H1 (cell line): ENCODE data around the gene PLXNA4. TPM values are rescaled to one million over a fixed set of nuclear protein-coding genes. Genes with fewer than 3 reads are reported as not detected.
A peak's percentile ranks its signal among the peaks of the same experiment; 100 is the strongest.

Experiments used
- CTCF ChIA-PET: fragments of 300-600 bp; sonication (Branson Sonifier 250); formaldehyde crosslinking; loops from one replicate; lab custom pipeline; 2021; ENCODE audit not compliant: partially characterized antibody; lab: Charles Lee
- POLR2A ChIA-PET: fragments of 300-600 bp; sonication (Branson Sonifier 250); formaldehyde crosslinking; loops from one replicate; lab custom pipeline; 2021; ENCODE audit warnings: inconsistent platforms; ENCODE audit not compliant: partially characterized antibody; lab: Charles Lee
- DNase-seq, 2 experiments: peaks; one replicate each; pipeline versions ENCODE4 v3.0.0 to v3.0.0-alpha.2; 2010 to 2022; ENCODE audit warnings: low spot score in 2 of 2, low read depth in 1 of 2, mixed read lengths in 1 of 2
- FAIRE-seq: peaks from 2 replicates; lab custom pipeline; 2011; peaks lifted over from hg19 to GRCh38; lab: Jason Lieb, UNC
- H2AFZ ChIP-seq: 2 replicates; pipeline ENCODE4 v1.8.1; 2012; ENCODE audit warnings: low read length, inconsistent platforms
- H2AK5ac ChIP-seq: 2 replicates; pipeline ENCODE4 v1.6.1; 2013; ENCODE audit warnings: low read depth, low read length
- H2BK120ac ChIP-seq: replicated peaks from 2 replicates; pipeline ENCODE3; 2013; ENCODE audit warnings: low read depth, low read length, inconsistent platforms
- H2BK12ac ChIP-seq: 2 replicates; pipeline ENCODE4 v1.6.1; 2013; ENCODE audit warnings: low read depth, low read length
- H2BK15ac ChIP-seq: 2 replicates; pipeline ENCODE4 v1.6.1; 2013; ENCODE audit warnings: low read length
- H2BK20ac ChIP-seq: 2 replicates; pipeline ENCODE4 v1.6.1; 2013; ENCODE audit warnings: low read length
- H2BK5ac ChIP-seq: 2 replicates; pipeline ENCODE4 v1.6.1; 2013; ENCODE audit warnings: low read depth, low read length
- H3K14ac ChIP-seq: 2 replicates; pipeline ENCODE4 v1.6.1; 2013; ENCODE audit warnings: inconsistent platforms; ENCODE audit not compliant: insufficient read length
- H3K18ac ChIP-seq: 2 replicates; pipeline ENCODE4 v1.6.1; 2013; ENCODE audit warnings: low read length; ENCODE audit errors: extremely low read depth
- H3K23ac ChIP-seq: 2 replicates; pipeline ENCODE4 v1.6.1; 2013; ENCODE audit warnings: inconsistent platforms; ENCODE audit not compliant: insufficient read length
- H3K23me2 ChIP-seq: 2 replicates; pipeline ENCODE4 v1.6.1; 2013; ENCODE audit warnings: low read depth, low read length
- H3K27ac ChIP-seq: 2 replicates; pipeline ENCODE4 v1.6.1; 2011; ENCODE audit warnings: low read depth, low read length, inconsistent platforms
- H3K27me3 ChIP-seq, 4 experiments: replicated peaks in 1 of 4; 1 replicate in 1 of 4; 2 replicates in 3 of 4; pipeline versions ENCODE4 v1.6.1 to v1.8.1; 2011 to 2013; ENCODE audit warnings: low read length in 3 of 4, mild to moderate bottlenecking in 3 of 4, inconsistent platforms in 2 of 4, mixed read lengths in 2 of 4, moderate library complexity in 1 of 4; ENCODE audit not compliant: control insufficient read depth in 3 of 4, insufficient read depth in 3 of 4; ENCODE audit errors: extremely low read depth in 1 of 4
- H3K36me3 ChIP-seq, 4 experiments: 2 replicates each; pipeline versions ENCODE4 v1.6.1 to v1.8.1; 2011 to 2013; ENCODE audit warnings: mild to moderate bottlenecking in 4 of 4, low read length in 3 of 4, moderate library complexity in 2 of 4, control low read depth in 1 of 4, inconsistent platforms in 1 of 4; ENCODE audit not compliant: insufficient read depth in 4 of 4, control insufficient read depth in 2 of 4
- H3K4ac ChIP-seq: replicated peaks from 2 replicates; pipeline ENCODE3; 2013; ENCODE audit warnings: low read length, low read depth, mixed read lengths, inconsistent platforms; ENCODE audit not compliant: insufficient read length
- H3K4me1 ChIP-seq, 4 experiments: replicated peaks in 1 of 4; 1 replicate in 1 of 4; 2 replicates in 3 of 4; pipeline versions ENCODE4 v1.6.1 to v1.8.1; 2011 to 2013; ENCODE audit warnings: low read length in 3 of 4, inconsistent platforms in 2 of 4, mixed read lengths in 1 of 4; ENCODE audit not compliant: insufficient read depth in 4 of 4, control insufficient read depth in 3 of 4
- H3K4me2 ChIP-seq, 2 experiments: 2 replicates each; pipeline versions ENCODE4 v1.6.1 to v1.8.1; 2011 to 2013; ENCODE audit warnings: low read depth in 2 of 2, low read length in 2 of 2, control low read depth in 1 of 2, inconsistent platforms in 1 of 2, mild to moderate bottlenecking in 1 of 2; ENCODE audit not compliant: insufficient read depth in 1 of 2
- H3K4me3 ChIP-seq, 4 experiments: fragments of 200-600, 300-600 bp in 1 of 4; sonication (generic), shearing (Covaris generic), sonication (Bioruptor Twin) in 1 of 4; 2 replicates each; pipeline versions ENCODE4 v1.5.1 to v1.8.1; 2011 to 2016; ENCODE audit warnings: low read length in 4 of 4, low read depth in 3 of 4, control low read depth in 2 of 4, inconsistent platforms in 2 of 4, mild to moderate bottlenecking in 2 of 4, mixed read lengths in 1 of 4, moderate library complexity in 1 of 4; ENCODE audit not compliant: insufficient read depth in 2 of 4; ENCODE audit errors: extremely low read depth in 1 of 4
- H3K56ac ChIP-seq: replicated peaks from 2 replicates; pipeline ENCODE3; 2013; ENCODE audit warnings: low read depth, mild to moderate bottlenecking, mixed read lengths, low read length, inconsistent platforms; ENCODE audit not compliant: insufficient read length
- H3K79me1 ChIP-seq: 2 replicates; pipeline ENCODE4 v1.6.1; 2013; ENCODE audit warnings: low read depth, low read length, control low read depth
- H3K79me2 ChIP-seq, 2 experiments: 2 replicates each; pipeline versions ENCODE4 v1.6.1 to v1.8.1; 2012 to 2013; ENCODE audit warnings: low read length in 2 of 2, mild to moderate bottlenecking in 2 of 2, inconsistent platforms in 1 of 2; ENCODE audit not compliant: insufficient read depth in 2 of 2, control insufficient read depth in 1 of 2
- H3K9ac ChIP-seq, 4 experiments: replicated peaks in 1 of 4; 1 replicate in 1 of 4; 2 replicates in 3 of 4; pipeline versions ENCODE4 v1.6.1 to v1.8.1; 2011 to 2013; ENCODE audit warnings: low read depth in 3 of 4, low read length in 3 of 4, control low read depth in 2 of 4, mild to moderate bottlenecking in 2 of 4, moderate library complexity in 2 of 4, inconsistent platforms in 1 of 4; ENCODE audit errors: extremely low read depth in 1 of 4
- H3K9me3 ChIP-seq, 2 experiments: 2 replicates each; pipeline versions ENCODE4 v1.6.1 to v1.8.1; 2012 to 2013; ENCODE audit warnings: mild to moderate bottlenecking in 2 of 2, moderate library complexity in 2 of 2, control low read depth in 1 of 2, inconsistent platforms in 1 of 2, low read depth in 1 of 2, low read length in 1 of 2, mixed read lengths in 1 of 2; ENCODE audit not compliant: insufficient read depth in 2 of 2
- H4K20me1 ChIP-seq, 2 experiments: replicated peaks in 1 of 2; 2 replicates each; pipeline versions ENCODE3 to v1.8.1; 2011 to 2013; ENCODE audit warnings: inconsistent platforms in 2 of 2, low read length in 2 of 2, mild to moderate bottlenecking in 1 of 2; ENCODE audit not compliant: insufficient read depth in 2 of 2, control insufficient read depth in 1 of 2
- H4K5ac ChIP-seq: 2 replicates; pipeline ENCODE4 v1.6.1; 2013; ENCODE audit warnings: low read length, low read depth, mixed read lengths, inconsistent platforms; ENCODE audit not compliant: insufficient read length
- H4K8ac ChIP-seq: 2 replicates; pipeline ENCODE4 v1.8.0; 2013; ENCODE audit warnings: mild to moderate bottlenecking, moderate library complexity, low read length, inconsistent platforms; ENCODE audit not compliant: insufficient read depth; ENCODE audit errors: extremely low read depth
- H4K91ac ChIP-seq: replicated peaks from 2 replicates; pipeline ENCODE3; 2013; ENCODE audit warnings: low read length, mixed read lengths, inconsistent platforms; ENCODE audit not compliant: insufficient read length
- ASH2L ChIP-seq: fragments of 200-600, 300-600 bp; sonication (generic); IDR thresholded peaks from one replicate; pipeline ENCODE4 v1.7.1; 2017; ENCODE audit warnings: low read length
- ATF2 ChIP-seq: IDR thresholded peaks from 2 replicates; pipeline ENCODE4 v1.6.1; 2012; ENCODE audit warnings: low read length, inconsistent platforms
- ATF3 ChIP-seq: IDR thresholded peaks from 2 replicates; pipeline ENCODE4 v1.6.1; 2011; ENCODE audit warnings: low read depth, mild to moderate bottlenecking, low read length; ENCODE audit not compliant: insufficient read depth
- BRCA1 ChIP-seq: IDR thresholded peaks from 2 replicates; pipeline ENCODE4 v1.6.1; 2012; ENCODE audit warnings: low read depth, low read length, improper control_type of control experiment
- CEBPB ChIP-seq: IDR thresholded peaks from 2 replicates; pipeline ENCODE4 v1.6.1; 2012; ENCODE audit warnings: low read depth, low read length
- CREB1 ChIP-seq: IDR thresholded peaks from 2 replicates; pipeline ENCODE4 v1.6.1; 2012; ENCODE audit warnings: inconsistent platforms
- PHF8 ChIP-seq: fragments of 200-600 bp; sonication (generic); conservative IDR thresholded peaks from 2 replicates; pipeline ENCODE4 v1.7.1; 2012; ENCODE audit warnings: low read depth, mild to moderate bottlenecking, inconsistent platforms, low read length, moderate library complexity
- POLR2A ChIP-seq, 2 experiments: IDR thresholded peaks; 1 replicate in 1 of 2; 2 replicates in 1 of 2; pipeline ENCODE4 v1.6.1; 2011; ENCODE audit warnings: low read depth in 2 of 2, low read length in 2 of 2, mild to moderate bottlenecking in 2 of 2; ENCODE audit errors: control extremely low read depth in 1 of 2
- RXRA ChIP-seq: IDR thresholded peaks from 2 replicates; pipeline ENCODE4 v1.6.1; 2011; ENCODE audit warnings: low read depth, mild to moderate bottlenecking, low read length, moderate library complexity; ENCODE audit not compliant: insufficient read depth
- SIN3A ChIP-seq, 2 experiments: IDR thresholded peaks in 1 of 2; conservative IDR thresholded peaks in 1 of 2; 2 replicates each; pipeline ENCODE4 v1.6.1; 2011 to 2012; ENCODE audit warnings: low read length in 2 of 2, improper control_type of control experiment in 1 of 2, low read depth in 1 of 2, mild to moderate bottlenecking in 1 of 2
- SIX5 ChIP-seq: IDR thresholded peaks from 2 replicates; pipeline ENCODE4 v1.6.1; 2011; ENCODE audit warnings: mild to moderate bottlenecking, low read depth, low read length
- TAF7 ChIP-seq: optimal IDR thresholded peaks from 2 replicates; pipeline ENCODE3; 2011; ENCODE audit warnings: low read depth, mild to moderate bottlenecking, inconsistent platforms, low read length, moderate library complexity, borderline replicate concordance
- YY1 ChIP-seq: IDR thresholded peaks from 2 replicates; pipeline ENCODE4 v1.6.1; 2011; ENCODE audit warnings: low read depth, mild to moderate bottlenecking, low read length
- WGBS, 2 experiments: shearing (Covaris generic) in 1 of 2; methylation state at CpG; one replicate each; pipeline versions ENCODE4 v1.1.6 to v1.1.7; 2013 to 2015; ENCODE audit warnings: low lambda C conversion rate in 2 of 2, mixed read lengths in 2 of 2, inconsistent platforms in 1 of 2, low coverage in 1 of 2, missing lambda C conversion rate in 1 of 2; ENCODE audit not compliant: insufficient replicate concordance in 2 of 2, insufficient coverage in 1 of 2, insufficient read length in 1 of 2; ENCODE audit errors: extremely low coverage in 1 of 2, missing lambda C conversion rate in 1 of 2; 5-methylcytosine and 5-hydroxymethylcytosine counted together
- polyA plus RNA-seq, 7 experiments: library from polyadenylated mRNA; depleted of rRNA in 3 of 7; stranded (reverse) in 5 of 7; unstranded in 2 of 7; fragments of >200 nt in 5 of 7; fragments of 200-250 nt in 2 of 7; gene quantifications; 1 replicate in 5 of 7; 2 replicates in 1 of 7; 4 replicates in 1 of 7; pipeline versions ENCODE4 v1.2.1 to v1.2.3, GENCODE V29; 2011 to 2013; ENCODE audit warnings: missing spikeins in 2 of 7, mixed read lengths in 2 of 7
- total RNA-seq: library from RNA; stranded (reverse); fragmentation: NEBNext Ultra II Directional; extraction: Animal tissue kit (Norgen Biotek cat#: 25700); gene quantifications from 2 replicates; pipeline ENCODE4 v1.2.1, GENCODE V29; 2021

The PLXNA4 gene
- total and polyA plus RNA-seq, 2 of the 8 experiments (the other 6 are each of a cell fraction or from before 2014, with no cell fraction given) = 0.76 to 0.79 TPM

GRCh38 chr7:132207211-132207610 is 369.1 kb downstream of the PLXNA4 start:
- 80% methylated on average over 9 of the region's 9 CpGs; no CpG with 5 or more reads in 1 of the 2 experiments for WGBS, 2 experiments
- Histone ChIP-seq H2AFZ (no peak overlapping the region), H2BK15ac (0 out of 2 replicates have a peak overlapping the region, but pooled peaks have one; percentile 29), H3K23me2 (no peaks in the 10 kb centered on the region), H2BK120ac (no peak overlapping the region), H3K4me2 (no peak overlapping the region), H3K36me3 (no peaks in the 10 kb centered on the region), H3K27ac (no peak overlapping the region), H4K5ac (no peak overlapping the region), H3K79me2 (no peaks in the 10 kb centered on the region), H3K23ac (no peak overlapping the region), H3K9ac (no peak overlapping the region), H2BK20ac (no peak overlapping the region), H3K4me3 (no peak overlapping the region), H2AK5ac (no peak overlapping the region), H3K14ac (no peak overlapping the region), H2BK12ac (no peak overlapping the region), H3K4ac (no peak overlapping the region), H3K56ac (no peak overlapping the region), H3K18ac (no peak overlapping the region), H4K91ac (no peak overlapping the region), H3K4me1 (peaks cover 0 to 9% (median 2%) of the 10 kb centered on the region in 4 experiments; a peak in 2 of 7 replicates), H3K79me1 (no peaks in the 10 kb centered on the region), H3K27me3 (no peaks in the 10 kb centered on the region), H2BK5ac (no peak overlapping the region), H3K9me3 (no peaks in the 10 kb centered on the region), H4K8ac (no peak overlapping the region; the same call in 1 of the 2 replicates), H4K20me1 (no peaks in the 10 kb centered on the region)
- DNase-seq = no peak
- CTCF ChIA-PET = interaction anchor here (0.9 to 1.7 kb wide), 6 partner anchors 13 to 44 kb away, joined by 3 to 4 read pairs (median 3); no protein-coding TSS in a partner anchor
- POLR2A ChIA-PET = interaction anchor here (0.6 kb wide), 1 partner anchor 19 kb away, joined by 3 read pairs; no protein-coding TSS in a partner anchor
- FAIRE-seq = no peak
- no peak for TF ChIP-seq SIN3A (conservative IDR thresholded peaks at IDR 0.05 in 1 of 2, IDR thresholded peaks at IDR 0.05 in 1 of 2; ENCODE audit: low read depth in 1 of 2, low read length in 2 of 2)
- TF ChIP-seq SIX5 = no peak
- no peak for TF ChIP-seq POLR2A (IDR thresholded peaks at IDR 0.05; ENCODE audit: control extremely low read depth in 1 of 2, low read depth in 2 of 2, low read length in 2 of 2)
- no peak for TF ChIP-seq YY1
- TF ChIP-seq ASH2L = no peak
- no peak for TF ChIP-seq PHF8
- TF ChIP-seq BRCA1 = no peak
- TF ChIP-seq RXRA = no peak
- TF ChIP-seq ATF3 = no peak
- TF ChIP-seq CREB1 = no peak
- no peak for TF ChIP-seq TAF7
- TF ChIP-seq CEBPB = no peak
- TF ChIP-seq ATF2 = no peak
